T-helper 22 cell (primary cell): ENCODE results near the gene NDUFB2.
"Not testable (repeated sequence)": the region's sequence is repeated elsewhere in the genome, so short reads cannot be mapped to it uniquely, and the experiment has no call there.

Source experiments
- DNase-seq: peaks from one replicate; pipeline ENCODE4 v3.0.0-alpha.2; 2020; ENCODE audit warnings: low read depth

Gene NDUFB2

DNA sequence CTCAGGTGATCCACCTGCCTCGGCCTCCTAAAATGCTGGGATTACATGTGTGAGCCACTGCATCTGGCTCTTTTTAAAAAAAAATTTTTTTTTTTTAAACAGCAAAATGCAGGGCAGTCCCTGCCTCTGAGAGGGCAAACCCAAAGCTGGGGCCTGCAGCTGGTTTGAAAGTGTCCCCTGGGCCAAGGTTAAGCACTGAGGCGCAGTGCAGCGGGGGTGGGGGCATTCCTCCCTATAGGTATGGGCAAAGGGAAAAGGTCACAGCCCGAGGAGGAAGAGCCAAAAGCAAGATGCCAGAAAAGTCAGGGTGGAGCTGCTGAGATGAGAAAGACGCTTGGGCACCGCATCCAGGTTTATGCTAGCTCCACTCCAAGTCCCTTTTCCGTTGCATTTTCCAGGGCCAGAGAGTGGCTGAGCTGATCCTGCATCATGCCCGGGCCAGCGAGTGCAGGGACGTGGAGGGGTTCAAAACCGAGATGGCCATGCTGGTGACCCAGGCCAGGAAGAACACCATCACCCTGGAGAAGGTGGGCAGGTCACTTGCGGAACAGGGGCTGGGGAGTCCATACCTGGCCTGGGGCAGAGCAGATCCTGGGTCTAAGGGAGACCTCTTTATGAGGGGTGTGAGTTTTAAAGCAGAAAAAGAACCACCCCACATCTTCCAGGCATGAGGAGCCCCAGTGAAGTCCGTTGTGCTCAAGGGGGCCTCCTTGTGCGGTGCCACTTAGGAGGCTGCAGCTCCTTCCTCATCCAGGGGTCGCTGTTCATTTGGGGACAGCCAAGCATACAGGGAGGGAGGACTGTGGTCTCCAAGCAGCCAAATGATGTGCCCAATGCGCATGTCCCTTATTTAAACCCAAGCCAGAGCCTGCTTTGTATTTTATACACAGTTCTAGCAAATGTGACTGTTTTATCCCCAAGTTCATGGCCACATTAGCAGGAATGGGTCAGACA is 7.0 kb upstream of the NDUFB2 start:
- no peak for DNase-seq

DNA sequence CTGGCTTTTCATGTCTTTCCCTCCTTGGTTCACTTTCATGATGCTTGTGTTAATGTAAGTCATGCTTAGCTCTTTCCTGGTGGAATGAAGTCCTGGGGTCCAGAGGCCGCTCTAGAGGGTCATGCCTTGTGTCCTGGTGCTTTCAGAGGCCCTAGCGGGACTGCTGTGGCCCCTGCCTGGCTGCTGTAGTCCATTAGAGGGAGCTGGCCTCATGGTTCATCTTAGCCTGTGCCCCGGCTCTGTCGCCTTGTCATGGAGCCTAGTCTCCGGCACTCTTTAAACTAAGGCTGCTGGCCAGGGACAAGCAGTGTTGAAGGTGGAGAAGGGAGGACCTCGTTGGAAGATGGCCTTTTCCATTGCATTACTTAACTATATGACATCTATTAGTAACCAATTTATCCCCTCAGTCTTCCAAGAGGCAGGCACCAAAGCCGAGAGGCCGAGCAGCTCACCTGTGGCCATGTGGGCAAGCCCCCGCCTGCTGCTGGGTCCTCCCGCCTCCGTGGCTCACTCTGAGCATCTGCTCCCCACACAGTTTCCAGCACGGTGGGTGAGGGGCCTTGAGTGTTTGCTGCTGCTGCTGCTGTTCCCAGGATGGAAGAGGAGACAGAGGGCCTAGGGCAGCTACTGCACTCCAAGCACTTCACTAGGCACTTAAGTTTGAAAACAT is 5.0 kb upstream of the NDUFB2 start:
- DNase-seq: no peak

DNA sequence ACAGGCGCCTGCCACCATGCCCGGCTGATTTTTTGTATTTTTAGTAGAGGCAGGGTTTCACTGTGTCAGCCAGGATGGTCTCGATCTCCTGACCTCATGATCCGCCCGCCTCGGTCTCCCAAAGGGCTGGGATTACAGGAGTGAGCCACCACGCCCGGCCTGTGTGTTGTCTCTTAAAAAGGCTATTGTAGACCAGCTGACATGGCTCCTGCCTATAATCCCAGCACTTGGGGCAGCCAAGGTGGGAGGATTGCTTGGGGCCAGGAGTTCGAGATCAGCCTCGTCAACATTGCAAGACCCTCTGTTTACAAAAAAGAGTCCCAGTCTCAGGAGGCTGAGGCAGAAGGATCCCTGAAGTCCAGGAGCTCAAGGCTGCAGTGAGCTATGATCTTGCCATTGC is 2.7 kb upstream of the NDUFB2 start:
- not testable (repeated sequence) for DNase-seq

DNA sequence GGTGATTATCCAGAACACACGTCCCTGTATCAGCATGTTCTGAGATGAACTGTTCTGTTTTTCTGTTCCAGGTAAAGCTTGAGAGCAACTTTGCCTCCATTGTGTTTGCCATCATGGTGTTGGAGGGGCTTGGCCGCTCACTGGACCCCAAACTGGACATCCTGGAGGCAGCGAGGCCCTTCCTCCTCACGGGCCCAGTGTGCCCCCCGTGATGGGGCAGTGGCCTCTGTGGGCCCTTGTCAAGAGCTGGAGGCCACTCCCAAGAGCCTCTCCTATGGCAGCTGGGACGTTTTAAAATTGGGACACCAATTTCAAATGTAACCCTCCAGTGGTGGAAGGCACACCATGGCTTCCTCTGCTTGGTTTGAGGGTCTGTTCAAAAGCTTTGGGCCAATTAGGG is 1.9 kb upstream of the NDUFB2 start:
- DNase-seq: no peak

DNA sequence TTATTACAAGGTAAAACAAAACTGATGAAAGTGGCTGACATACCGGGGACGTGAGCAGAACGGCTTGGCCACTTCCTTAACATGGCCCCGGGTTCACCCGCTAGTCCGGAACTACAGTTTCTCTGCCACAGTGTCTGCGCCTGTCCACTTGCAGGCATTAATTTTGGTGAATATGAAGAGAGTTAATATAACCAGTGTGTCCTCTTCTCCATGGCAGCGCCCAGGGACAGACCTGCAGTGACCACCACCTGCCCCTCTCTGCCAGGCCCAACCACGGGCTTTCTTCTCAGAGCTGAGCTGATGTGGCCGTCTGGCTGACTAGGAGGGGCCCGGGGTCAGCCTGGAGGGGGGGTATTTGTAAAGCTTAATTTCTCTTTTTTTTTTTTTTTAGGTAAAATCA is 1.1 kb upstream of the NDUFB2 start:
- no peak for DNase-seq

DNA sequence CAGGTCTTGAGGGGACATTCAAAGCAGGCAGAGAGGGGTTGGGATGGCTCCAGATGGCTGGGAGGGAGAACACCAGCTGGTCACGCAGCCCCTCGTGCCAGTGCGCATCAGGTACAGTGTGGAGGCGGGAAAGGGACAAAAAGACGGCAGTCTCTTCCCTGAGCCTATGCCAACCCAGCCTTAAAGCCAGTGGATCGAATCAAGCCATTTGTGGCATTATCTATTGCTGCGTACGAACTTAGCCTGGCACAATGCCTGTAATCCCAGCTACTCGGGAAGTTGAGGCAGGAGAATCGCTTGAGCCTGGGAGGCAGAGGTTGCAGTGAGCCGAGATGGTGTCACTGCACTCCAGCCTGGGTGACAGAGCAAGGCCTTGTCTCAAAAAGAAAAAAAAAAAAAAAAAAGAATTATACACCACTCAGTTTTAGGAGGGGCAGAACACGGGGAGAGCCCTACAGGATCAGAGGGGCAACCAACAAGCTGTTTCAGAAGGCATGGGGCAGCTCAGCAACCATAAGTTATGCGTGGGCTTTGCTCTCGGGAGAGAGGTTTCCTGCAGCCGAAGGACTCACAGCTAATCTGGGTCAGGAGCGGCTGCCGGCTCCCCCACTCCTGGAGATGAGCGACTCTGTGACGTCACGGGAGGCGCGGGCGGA is 356 bp upstream of the NDUFB2 start:
- peak; percentile 90 for DNase-seq

DNA sequence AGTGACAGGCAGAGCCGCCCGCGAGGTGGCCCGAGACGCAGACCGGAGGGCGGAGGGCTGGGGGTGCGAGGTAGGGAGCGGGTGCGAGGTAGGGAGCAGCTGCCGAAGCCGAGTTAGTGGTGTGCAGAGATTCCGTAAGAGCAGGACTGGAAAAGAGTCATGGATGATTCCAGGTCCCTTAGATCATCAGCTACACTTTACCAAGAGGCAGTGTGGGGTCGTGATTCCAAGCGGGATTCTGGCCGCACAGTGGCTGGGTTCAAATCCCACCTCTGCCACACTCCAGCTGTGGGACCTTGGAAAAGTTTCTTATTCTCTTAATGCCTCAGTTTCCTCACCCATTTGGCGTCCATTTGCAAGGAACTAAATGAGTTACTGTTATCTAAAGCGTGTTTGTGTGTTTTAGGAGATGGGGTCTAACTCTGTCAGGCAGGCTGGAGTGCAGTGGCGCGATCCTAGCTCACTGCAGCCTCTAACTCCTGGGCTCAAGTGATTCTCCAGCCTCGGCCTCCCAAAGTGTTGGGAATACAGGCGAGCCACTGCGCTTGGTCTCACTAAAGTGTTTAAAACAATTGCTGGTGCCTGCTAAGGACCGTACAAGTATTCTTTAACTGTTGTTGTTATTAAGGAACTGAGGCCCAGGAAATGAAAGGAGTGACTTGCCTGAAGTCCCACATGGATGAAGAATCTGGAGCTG is 1.1 kb downstream of the NDUFB2 start:
- DNase-seq: no peak

DNA sequence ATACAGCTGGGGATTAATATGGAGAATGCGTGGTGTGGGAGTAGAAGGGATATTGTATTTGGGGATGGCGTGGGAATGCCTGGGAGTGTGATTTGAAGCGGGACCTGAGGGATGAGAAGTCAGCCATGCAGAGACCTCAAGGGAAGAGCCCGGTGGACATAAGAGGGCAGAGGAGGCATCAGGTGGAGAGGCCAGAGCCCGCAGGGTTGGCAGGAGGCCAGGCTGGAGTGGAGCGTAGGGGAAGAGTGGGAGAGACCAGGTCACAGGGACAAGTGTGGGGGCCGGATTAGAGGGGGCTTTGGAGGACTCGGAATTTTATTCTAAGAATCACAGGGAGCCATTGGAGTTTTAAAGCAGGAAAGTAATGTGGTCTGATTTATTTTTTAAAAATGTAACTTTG is 2.0 kb downstream of the NDUFB2 start:
- no peak for DNase-seq

DNA sequence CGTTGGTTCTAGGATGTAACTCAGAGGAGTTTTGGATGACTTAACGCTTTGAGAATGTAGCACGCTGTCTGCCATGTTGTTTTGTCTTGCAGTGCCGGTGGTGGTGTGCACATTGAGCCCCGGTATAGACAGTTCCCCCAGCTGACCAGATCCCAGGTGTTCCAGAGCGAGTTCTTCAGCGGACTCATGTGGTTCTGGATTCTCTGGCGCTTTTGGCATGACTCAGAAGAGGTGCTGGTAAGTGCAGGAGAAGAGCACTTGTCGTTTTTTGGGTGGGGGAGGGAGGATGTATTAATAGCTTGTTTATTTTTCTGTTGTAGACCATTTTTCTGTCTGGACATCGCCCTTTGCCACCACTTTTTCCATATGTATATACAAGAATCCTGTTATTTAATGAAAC is 6.3 kb downstream of the NDUFB2 start:
- DNase-seq: no peak

DNA sequence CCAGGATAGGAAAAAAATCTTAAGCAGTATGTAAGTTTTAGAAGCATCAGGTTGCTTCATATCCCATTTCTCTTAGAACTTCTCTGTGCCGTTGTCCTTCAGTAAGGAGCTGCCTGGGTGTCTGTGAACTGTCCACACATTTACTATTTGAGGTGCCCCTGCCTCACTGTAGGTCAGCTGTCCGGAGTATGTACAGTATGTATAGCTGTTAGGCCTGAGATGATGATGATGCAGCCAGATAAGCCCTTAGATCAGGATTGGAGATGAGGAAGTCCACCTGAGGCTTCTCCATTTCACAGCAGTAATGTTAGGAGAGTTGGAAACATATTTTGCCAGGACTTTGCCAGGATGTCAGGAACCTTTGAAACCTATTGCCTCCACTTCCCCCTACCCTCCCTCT is 7.7 kb downstream of the NDUFB2 start:
- no peak for DNase-seq

DNA sequence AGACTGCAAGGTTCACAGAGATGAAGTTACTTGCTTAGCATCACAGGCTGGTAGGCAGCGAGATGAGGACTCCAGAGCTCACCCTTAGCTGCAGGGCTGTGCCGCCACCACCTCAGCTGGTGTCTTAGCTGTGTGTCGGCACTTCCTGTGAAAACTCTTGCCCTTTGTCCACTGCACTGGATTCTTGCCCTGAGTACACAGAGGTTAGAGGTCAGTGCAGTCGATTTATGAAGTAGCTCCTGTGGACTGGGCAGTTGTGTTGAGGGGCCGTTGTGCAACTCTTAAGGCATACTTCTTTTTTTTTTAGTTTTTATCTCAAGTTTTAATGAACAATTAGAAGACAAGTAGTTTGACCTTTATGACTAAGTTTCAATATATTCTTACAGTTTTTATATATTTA is 10.6 kb downstream of the NDUFB2 start:
- DNase-seq: no peak

DNA sequence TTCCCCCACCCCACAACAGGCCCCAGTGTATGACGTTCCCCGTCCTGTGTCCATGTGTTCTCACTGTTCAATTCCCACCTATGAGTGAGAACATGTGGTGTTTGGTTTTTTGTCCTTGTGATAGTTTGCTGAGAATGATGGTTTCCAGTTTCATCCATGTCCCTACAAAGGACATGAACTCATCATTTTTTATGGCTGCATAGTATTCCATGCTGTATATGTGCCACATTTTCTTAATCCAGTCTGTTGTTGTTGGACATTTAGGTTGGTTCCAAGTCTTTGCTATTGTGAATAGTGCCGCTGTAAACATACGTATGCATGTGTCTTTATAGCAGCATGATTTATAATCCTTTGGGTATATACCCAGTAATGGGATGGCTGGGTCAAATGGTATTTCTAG is 12.3 kb downstream of the NDUFB2 start:
- DNase-seq: not testable (repeated sequence)

DNA sequence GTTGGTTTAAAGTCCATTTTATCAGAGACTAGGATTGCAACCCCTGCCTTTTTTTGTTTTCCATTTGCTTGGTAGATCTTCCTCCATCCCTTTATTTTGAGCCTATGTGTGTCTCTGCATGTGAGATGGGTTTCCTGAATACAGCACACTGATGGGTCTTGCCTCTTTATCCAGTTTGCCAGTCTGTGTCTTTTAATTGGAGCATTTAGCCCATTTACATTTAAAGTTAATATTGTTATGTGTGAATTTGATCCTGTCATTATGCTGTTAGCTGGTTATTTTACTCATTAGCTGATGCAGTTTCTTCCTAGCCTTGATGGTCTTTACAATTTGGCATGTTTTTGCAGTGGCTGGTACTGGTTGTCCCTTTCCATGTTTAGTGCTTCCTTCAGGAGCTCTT is 15.9 kb downstream of the NDUFB2 start:
- not testable (repeated sequence) for DNase-seq

DNA sequence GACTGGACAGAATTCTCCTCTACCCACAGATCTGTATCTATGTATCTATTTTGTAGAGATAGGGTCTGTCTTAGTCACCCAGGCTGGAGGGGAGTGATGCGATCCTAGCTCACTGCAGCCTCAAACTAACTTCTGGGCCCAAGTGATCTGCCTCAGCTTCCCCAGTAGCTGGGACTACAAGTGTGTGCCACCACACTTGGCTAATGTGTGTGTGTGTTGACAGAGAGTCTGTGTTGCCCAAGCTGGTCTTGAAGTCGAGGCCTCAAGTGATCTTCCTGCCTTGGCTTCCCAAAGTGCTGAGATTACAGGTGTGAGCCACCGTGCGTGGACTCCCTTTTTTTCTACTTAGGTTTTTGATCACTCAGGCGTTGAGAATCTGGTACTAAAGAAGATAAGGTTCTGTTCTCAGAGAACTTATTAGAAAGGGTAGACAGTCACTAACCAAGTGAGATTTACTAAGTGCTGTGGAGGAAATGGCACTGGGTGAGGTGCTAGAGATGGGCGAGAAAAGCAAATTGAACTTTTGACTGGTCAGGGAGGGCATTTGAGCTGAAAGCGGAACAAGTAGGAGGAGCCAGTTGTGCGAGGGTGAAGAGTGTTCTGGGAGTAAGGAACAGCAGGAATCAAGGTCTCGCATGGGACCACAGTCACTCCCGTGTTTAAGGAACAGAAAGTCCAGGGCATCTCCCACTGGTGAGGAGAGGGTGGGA is 18.0 kb downstream of the NDUFB2 start:
- no peak for DNase-seq

DNA sequence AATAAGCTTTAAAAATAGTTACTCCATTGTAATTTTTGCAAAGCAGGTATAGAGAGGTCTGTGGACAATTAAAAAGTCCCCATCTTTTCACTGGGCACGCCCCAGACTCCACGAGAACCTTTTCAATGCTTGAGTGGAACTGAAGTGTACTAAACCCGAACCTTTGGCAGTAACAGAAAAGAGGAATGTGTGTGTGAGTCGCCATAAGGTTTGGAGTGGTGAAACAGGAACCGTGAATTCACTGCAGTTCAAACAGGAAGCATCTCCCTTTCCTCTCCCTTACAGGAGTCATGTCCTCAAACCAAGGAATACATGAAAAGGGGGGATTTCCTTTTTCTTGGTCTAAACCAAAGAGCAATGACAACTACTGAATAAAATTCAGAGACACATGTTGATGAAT is 23.2 kb downstream of the NDUFB2 start:
- DNase-seq: no peak

DNA sequence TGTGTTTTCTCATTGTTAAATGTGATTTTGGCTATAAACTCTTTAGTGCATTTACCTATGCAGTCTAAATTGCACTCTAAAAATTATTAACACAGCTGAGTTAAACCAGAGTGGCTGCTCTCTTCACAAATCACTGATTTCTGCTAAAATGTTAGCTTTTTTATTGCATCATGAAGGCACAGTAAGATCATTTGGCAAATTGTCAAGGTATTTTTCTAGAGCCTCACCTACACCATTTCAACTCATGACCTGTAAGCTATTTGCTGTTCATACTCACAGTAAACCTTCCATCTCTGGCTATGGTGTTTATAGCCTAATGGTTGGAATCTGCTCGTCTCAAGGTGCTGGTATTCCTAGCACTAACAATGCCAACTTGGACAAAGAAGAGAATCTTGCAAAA is 25.7 kb downstream of the NDUFB2 start:
- no peak for DNase-seq

DNA sequence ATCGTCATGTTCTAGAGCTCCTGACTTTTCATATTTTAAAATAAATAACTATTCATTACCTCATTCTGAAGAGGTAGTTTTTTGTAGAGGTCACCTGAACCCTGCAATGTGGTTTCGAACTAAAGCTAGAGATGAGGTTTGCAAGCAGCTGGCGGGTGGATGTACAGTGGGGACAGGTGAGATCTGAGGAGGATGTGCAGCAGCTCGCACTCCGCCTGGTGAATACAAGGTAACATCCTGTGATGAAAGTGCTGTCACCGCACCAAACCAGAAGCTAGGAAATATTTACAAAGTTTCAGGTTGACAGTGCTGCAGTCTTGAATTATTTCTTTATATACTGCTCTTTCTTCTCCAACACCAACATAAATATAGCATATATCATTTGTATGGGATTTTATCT is 26.5 kb downstream of the NDUFB2 start:
- no peak for DNase-seq

DNA sequence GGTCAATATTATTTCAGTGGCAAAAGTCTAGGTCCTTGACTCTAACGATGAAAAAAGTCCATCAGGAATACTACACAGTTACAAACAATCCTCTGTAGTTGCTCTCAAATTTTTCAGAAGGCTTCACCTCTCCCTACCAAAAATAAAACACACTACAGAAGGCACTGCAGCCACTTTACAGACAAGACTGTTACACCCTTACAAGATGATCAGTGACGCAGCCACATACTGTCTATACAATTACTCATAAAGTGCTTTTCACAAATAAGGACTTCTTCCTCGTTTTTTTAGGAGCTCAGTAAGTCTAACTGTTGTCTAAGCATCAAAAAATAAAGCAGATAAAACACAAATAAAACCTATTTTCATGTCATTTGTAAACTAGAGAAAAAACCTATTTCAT is 27.1 kb downstream of the NDUFB2 start:
- no peak for DNase-seq

DNA sequence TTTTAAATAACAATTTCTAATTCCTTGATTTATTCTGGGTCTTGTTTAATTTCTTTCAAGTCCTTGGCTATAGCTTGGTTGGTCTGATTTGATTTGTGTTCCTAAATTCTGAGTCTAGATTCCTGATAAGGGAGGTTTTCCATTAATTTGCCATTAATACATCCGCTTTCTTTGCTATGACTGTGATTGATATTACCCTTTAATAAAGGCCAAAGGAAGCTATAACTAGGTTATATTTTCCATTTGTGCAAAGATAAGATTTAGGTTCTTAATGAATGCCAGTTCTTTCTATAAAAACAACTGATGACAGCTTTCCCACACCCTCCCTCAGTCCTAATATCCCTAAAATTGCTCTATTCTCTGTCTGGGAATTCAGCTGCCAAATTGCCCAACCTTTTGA is 28.2 kb downstream of the NDUFB2 start:
- DNase-seq: no peak

DNA sequence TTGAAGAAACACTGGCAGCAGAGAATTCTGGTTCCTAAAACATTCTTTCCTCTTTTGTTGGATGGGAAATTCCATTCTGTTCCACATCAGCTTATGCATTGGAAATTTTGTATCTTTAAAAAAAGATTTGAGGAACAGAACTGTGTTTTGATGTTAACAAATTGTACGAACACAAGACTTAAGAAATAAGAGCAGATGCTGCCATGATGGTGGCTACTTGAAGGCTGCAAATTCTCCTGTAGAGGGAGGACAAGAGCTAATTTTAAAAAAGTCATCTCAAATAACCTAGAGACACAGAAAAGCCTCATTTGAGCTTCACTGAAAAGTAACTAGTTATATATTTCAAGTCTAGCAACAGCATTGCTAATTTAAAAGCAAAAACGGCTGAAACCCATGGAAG is 29.8 kb downstream of the NDUFB2 start:
- DNase-seq: no peak

DNA sequence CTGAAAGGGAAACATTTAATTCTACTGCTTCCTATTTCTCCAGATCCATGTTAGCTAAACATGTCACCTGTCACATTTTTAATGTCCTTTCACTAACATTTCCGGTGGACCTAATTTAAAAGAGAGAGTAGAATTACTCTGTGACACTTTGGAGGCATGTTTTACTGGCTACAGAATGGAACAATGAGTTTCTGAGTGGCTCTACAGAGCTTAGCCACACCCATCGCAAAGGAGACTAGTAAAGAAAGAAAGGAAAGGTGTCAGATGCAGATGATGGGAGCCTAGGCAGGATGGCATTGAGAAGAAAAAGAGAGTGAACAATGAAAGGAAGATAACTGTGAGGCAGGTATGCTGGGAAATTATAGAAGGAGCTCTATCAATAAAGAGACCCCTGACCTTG is 35.9 kb downstream of the NDUFB2 start:
- no peak for DNase-seq

DNA sequence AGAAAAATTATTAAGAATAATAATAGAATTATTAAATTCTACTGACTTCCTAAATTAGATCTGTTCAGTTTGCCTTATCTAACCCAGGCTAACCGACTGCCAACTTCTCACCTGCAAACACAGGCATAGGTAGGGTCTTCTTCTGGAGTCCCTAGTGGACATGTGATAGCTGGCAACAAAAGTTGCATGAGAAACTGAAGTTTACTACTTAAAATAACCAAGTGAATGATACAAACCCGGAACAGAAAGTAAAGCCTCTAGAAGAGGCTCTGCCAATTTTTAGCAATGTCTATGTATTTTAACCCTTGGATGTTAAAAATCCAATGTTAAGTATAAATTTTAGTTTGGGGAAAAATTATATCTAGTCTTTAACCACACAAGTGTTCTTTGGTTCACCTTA is 37.6 kb downstream of the NDUFB2 start:
- no peak for DNase-seq
